Measurements from ENCODE around the gene HMGN5. TPM values are rescaled to one million over a fixed set of nuclear protein-coding genes. Genes with fewer than 3 reads are reported as not detected.

The HMGN5 gene
- 10 to 100 TPM; 10.1 to 14.1 TPM for polyA plus RNA-seq

- peak within 1 kb of the TSS; percentile 74 to 79 for H3K27ac ChIP-seq (ENCODE audit: low read depth in 2 of 2, low read length in 1 of 2)
These were observed at the start of gene HMGN5, which contains the start of gene SH3BGRL for GRCh38 chrX:81201671-81202455. HMGN5 (minus strand) TSS chrX:81201913; CDS start chrX:81121549, 80,364 bp downstream. SH3BGRL (plus strand) TSS chrX:81202102; CDS start chrX:81202201, 99 bp downstream.

GRCh38 chrX:81241753-81242152 lies 40.0 kb upstream of the HMGN5 start:
- H3K4me1 ChIP-seq (ENCODE audit: control insufficient read depth in 2 of 2, insufficient read depth in 2 of 2, low read length in 1 of 2), result peaks cover 0 to 6% of the 10 kb centered on the region in 2 donors
- no peak overlapping the region for H3K27ac ChIP-seq (ENCODE audit: low read depth in 2 of 2, low read length in 1 of 2)
- no peaks in the 10 kb centered on the region for H3K36me3 ChIP-seq (ENCODE audit: control insufficient read depth in 2 of 2, insufficient read depth in 2 of 2, low read length in 1 of 2)
- no peaks in the 10 kb centered on the region for H3K27me3 ChIP-seq (ENCODE audit: control insufficient read depth in 1 of 2, insufficient read depth in 2 of 2, low read length in 2 of 2)
- 61 to 83% methylated on average over 7 of the region's 7 CpGs for WGBS, 2 donors
- H3K4me3 ChIP-seq (ENCODE audit: low read depth in 1 of 2, low read length in 2 of 2), result no peak overlapping the region
- peaks cover 0 to 3% of the 10 kb centered on the region in 2 donors for H3K9me3 ChIP-seq (ENCODE audit: control insufficient read depth in 2 of 2, insufficient read depth in 1 of 2, low read depth in 1 of 2, low read length in 1 of 2)

More at GRCh38 chrX:81201671-81202455, at the start of gene HMGN5, which contains the start of gene SH3BGRL:
- Histone ChIP-seq H3K27me3 (ENCODE audit: control insufficient read depth in 1 of 2, insufficient read depth in 2 of 2, low read length in 2 of 2) (no peaks in the 10 kb centered on the region), H3K36me3 (ENCODE audit: control insufficient read depth in 2 of 2, insufficient read depth in 2 of 2, low read length in 1 of 2) (no peaks in the 10 kb centered on the region), H3K9me3 (ENCODE audit: control insufficient read depth in 2 of 2, insufficient read depth in 1 of 2, low read depth in 1 of 2, low read length in 1 of 2) (no peaks in the 10 kb centered on the region), H3K4me3 (ENCODE audit: low read depth in 1 of 2, low read length in 2 of 2) (peak within 1 kb of the TSS; percentile 62 to 68), H3K4me1 (ENCODE audit: control insufficient read depth in 2 of 2, insufficient read depth in 2 of 2, low read length in 1 of 2) (no peaks in the 10 kb centered on the region)
- 0 to 16% methylated on average over 23 of the region's 23 CpGs for WGBS, 2 donors

GRCh38 chrX:81240701-81241331 lies 39.1 kb upstream of the HMGN5 start:
- Histone ChIP-seq H3K4me3 (ENCODE audit: low read depth in 1 of 2, low read length in 2 of 2) (no peak overlapping the region), H3K9me3 (ENCODE audit: control insufficient read depth in 2 of 2, insufficient read depth in 1 of 2, low read depth in 1 of 2, low read length in 1 of 2) (peaks cover 0 to 3% of the 10 kb centered on the region in 2 donors), H3K27ac (ENCODE audit: low read depth in 2 of 2, low read length in 1 of 2) (no peak overlapping the region), H3K36me3 (ENCODE audit: control insufficient read depth in 2 of 2, insufficient read depth in 2 of 2, low read length in 1 of 2) (no peaks in the 10 kb centered on the region), H3K27me3 (ENCODE audit: control insufficient read depth in 1 of 2, insufficient read depth in 2 of 2, low read length in 2 of 2) (no peaks in the 10 kb centered on the region), H3K4me1 (ENCODE audit: control insufficient read depth in 2 of 2, insufficient read depth in 2 of 2, low read length in 1 of 2) (peaks cover 0 to 7% of the 10 kb centered on the region in 2 donors)
- WGBS, 2 donors, result 82 to 94% methylated on average over 4 of the region's 4 CpGs

- Histone ChIP-seq H3K36me3 (ENCODE audit: control insufficient read depth in 2 of 2, insufficient read depth in 2 of 2, low read length in 1 of 2) (no peaks in the 10 kb centered on the region), H3K9me3 (ENCODE audit: control insufficient read depth in 2 of 2, insufficient read depth in 1 of 2, low read depth in 1 of 2, low read length in 1 of 2) (peaks cover 0 to 3% of the 10 kb centered on the region in 2 donors), H3K4me3 (ENCODE audit: low read depth in 1 of 2, low read length in 2 of 2) (no peak overlapping the region), H3K27ac (ENCODE audit: low read depth in 2 of 2, low read length in 1 of 2) (peak overlapping the region; percentile 3 to 14), H3K27me3 (ENCODE audit: control insufficient read depth in 1 of 2, insufficient read depth in 2 of 2, low read length in 2 of 2) (no peaks in the 10 kb centered on the region), H3K4me1 (ENCODE audit: control insufficient read depth in 2 of 2, insufficient read depth in 2 of 2, low read length in 1 of 2) (peaks cover 0 to 7% of the 10 kb centered on the region in 2 donors)
- 57 to 64% methylated on average over 4 of the region's 4 CpGs for WGBS, 2 donors
These were observed 36.5 kb upstream of the HMGN5 start for GRCh38 chrX:81238166-81238565.

GRCh38 chrX:81237516-81237915 lies 35.8 kb upstream of the HMGN5 start:
- peaks cover 0 to 7% of the 10 kb centered on the region in 2 donors for H3K4me1 ChIP-seq (ENCODE audit: control insufficient read depth in 2 of 2, insufficient read depth in 2 of 2, low read length in 1 of 2)
- no peak overlapping the region for H3K4me3 ChIP-seq (ENCODE audit: low read depth in 1 of 2, low read length in 2 of 2)
- WGBS, 2 donors, result 56 to 63% methylated on average over 1 of the region's 1 CpG
- no peaks in the 10 kb centered on the region for H3K36me3 ChIP-seq (ENCODE audit: control insufficient read depth in 2 of 2, insufficient read depth in 2 of 2, low read length in 1 of 2)
- H3K27me3 ChIP-seq (ENCODE audit: control insufficient read depth in 1 of 2, insufficient read depth in 2 of 2, low read length in 2 of 2), result no peaks in the 10 kb centered on the region
- peak overlapping the region; percentile 14 to 42 for H3K27ac ChIP-seq (ENCODE audit: low read depth in 2 of 2, low read length in 1 of 2)
- H3K9me3 ChIP-seq (ENCODE audit: control insufficient read depth in 2 of 2, insufficient read depth in 1 of 2, low read depth in 1 of 2, low read length in 1 of 2), result peaks cover 0 to 3% of the 10 kb centered on the region in 2 donors

- Histone ChIP-seq H3K9me3 (ENCODE audit: control insufficient read depth in 2 of 2, insufficient read depth in 1 of 2, low read depth in 1 of 2, low read length in 1 of 2) (no peaks in the 10 kb centered on the region), H3K4me3 (ENCODE audit: low read depth in 1 of 2, low read length in 2 of 2) (no peak overlapping the region), H3K4me1 (ENCODE audit: control insufficient read depth in 2 of 2, insufficient read depth in 2 of 2, low read length in 1 of 2) (peaks cover 0 to 2% of the 10 kb centered on the region in 2 donors), H3K36me3 (ENCODE audit: control insufficient read depth in 2 of 2, insufficient read depth in 2 of 2, low read length in 1 of 2) (no peaks in the 10 kb centered on the region), H3K27ac (ENCODE audit: low read depth in 2 of 2, low read length in 1 of 2) (no peak overlapping the region), H3K27me3 (ENCODE audit: control insufficient read depth in 1 of 2, insufficient read depth in 2 of 2, low read length in 2 of 2) (no peaks in the 10 kb centered on the region)
- 85 to 91% methylated on average over 1 of the region's 1 CpG for WGBS, 2 donors
These were observed 30.5 kb upstream of the HMGN5 start for GRCh38 chrX:81232218-81232617.

GRCh38 chrX:81231476-81231875 lies 29.8 kb upstream of the HMGN5 start:
- Histone ChIP-seq H3K4me1 (ENCODE audit: control insufficient read depth in 2 of 2, insufficient read depth in 2 of 2, low read length in 1 of 2) (no peaks in the 10 kb centered on the region), H3K27me3 (ENCODE audit: control insufficient read depth in 1 of 2, insufficient read depth in 2 of 2, low read length in 2 of 2) (no peaks in the 10 kb centered on the region), H3K27ac (ENCODE audit: low read depth in 2 of 2, low read length in 1 of 2) (no peak overlapping the region), H3K4me3 (ENCODE audit: low read depth in 1 of 2, low read length in 2 of 2) (no peak overlapping the region), H3K36me3 (ENCODE audit: control insufficient read depth in 2 of 2, insufficient read depth in 2 of 2, low read length in 1 of 2) (no peaks in the 10 kb centered on the region), H3K9me3 (ENCODE audit: control insufficient read depth in 2 of 2, insufficient read depth in 1 of 2, low read depth in 1 of 2, low read length in 1 of 2) (no peaks in the 10 kb centered on the region)
- 46 to 61% methylated on average over 1 of the region's 1 CpG for WGBS, 2 donors

GRCh38 chrX:81229901-81230300 lies 28.2 kb upstream of the HMGN5 start:
- no peaks in the 10 kb centered on the region for H3K36me3 ChIP-seq (ENCODE audit: control insufficient read depth in 2 of 2, insufficient read depth in 2 of 2, low read length in 1 of 2)
- WGBS, 2 donors, result 82 to 94% methylated on average over 2 of the region's 2 CpGs
- H3K4me3 ChIP-seq (ENCODE audit: low read depth in 1 of 2, low read length in 2 of 2), result no peak overlapping the region
- H3K27me3 ChIP-seq (ENCODE audit: control insufficient read depth in 1 of 2, insufficient read depth in 2 of 2, low read length in 2 of 2), result no peaks in the 10 kb centered on the region
- no peak overlapping the region for H3K27ac ChIP-seq (ENCODE audit: low read depth in 2 of 2, low read length in 1 of 2)
- H3K4me1 ChIP-seq (ENCODE audit: control insufficient read depth in 2 of 2, insufficient read depth in 2 of 2, low read length in 1 of 2), result no peaks in the 10 kb centered on the region
- H3K9me3 ChIP-seq (ENCODE audit: control insufficient read depth in 2 of 2, insufficient read depth in 1 of 2, low read depth in 1 of 2, low read length in 1 of 2), result no peaks in the 10 kb centered on the region

- H3K27me3 ChIP-seq (ENCODE audit: control insufficient read depth in 1 of 2, insufficient read depth in 2 of 2, low read length in 2 of 2), result no peaks in the 10 kb centered on the region
- no peaks in the 10 kb centered on the region for H3K9me3 ChIP-seq (ENCODE audit: control insufficient read depth in 2 of 2, insufficient read depth in 1 of 2, low read depth in 1 of 2, low read length in 1 of 2)
- H3K4me3 ChIP-seq (ENCODE audit: low read depth in 1 of 2, low read length in 2 of 2), result no peak overlapping the region
- no peaks in the 10 kb centered on the region for H3K36me3 ChIP-seq (ENCODE audit: control insufficient read depth in 2 of 2, insufficient read depth in 2 of 2, low read length in 1 of 2)
- no peak overlapping the region for H3K27ac ChIP-seq (ENCODE audit: low read depth in 2 of 2, low read length in 1 of 2)
- no peaks in the 10 kb centered on the region for H3K4me1 ChIP-seq (ENCODE audit: control insufficient read depth in 2 of 2, insufficient read depth in 2 of 2, low read length in 1 of 2)
- 67 to 95% methylated on average over 3 of the region's 3 CpGs for WGBS, 2 donors
These were observed 27.5 kb upstream of the HMGN5 start for GRCh38 chrX:81229229-81229628.

Measured in esophagus (tissue), 2 donors.